Thoracic aorta (tissue), 2 donors: ENCODE results near the gene STAT4. TPM values are rescaled to one million over a fixed set of nuclear protein-coding genes. Genes with fewer than 3 reads are reported as not detected.

ENCODE experiments used
- ATAC-seq: fragments of 150-250 bp; one replicate; pipeline ENCODE4 v1.8.0; 2017; ENCODE audit warnings: low read depth; ENCODE audit not compliant: insufficient number of reproducible peaks, low FRiP score
- DNase-seq: peaks from one replicate; pipeline ENCODE4 v3.0.0-alpha.2; 2020; ENCODE audit warnings: low spot score
- H3K27ac ChIP-seq, 2 donors: fragments of 200-600 bp; sonication (generic); 1 replicate in 1 of 2; 2 replicates in 1 of 2; pipeline ENCODE4 v1.5.1; 2016; ENCODE audit warnings: mild to moderate bottlenecking in 2 of 2, moderate library complexity in 2 of 2
- H3K27me3 ChIP-seq: fragments of 200-600 bp; sonication (generic); replicated peaks from 2 replicates; pipeline ENCODE4 v1.6.0; 2016; ENCODE audit warnings: mild to moderate bottlenecking; ENCODE audit not compliant: insufficient read depth
- H3K36me3 ChIP-seq: fragments of 200-600 bp; sonication (generic); one replicate; pipeline ENCODE4 v1.5.1; 2016
- H3K4me1 ChIP-seq, 2 donors: fragments of 200-600 bp; sonication (generic); 1 replicate in 1 of 2; 2 replicates in 1 of 2; pipeline versions ENCODE4 v1.5.1 to v1.6.0; 2016; ENCODE audit warnings: low read depth in 2 of 2, mild to moderate bottlenecking in 1 of 2; ENCODE audit not compliant: control insufficient read depth in 1 of 2
- H3K4me3 ChIP-seq: fragments of 200-600 bp; sonication (generic); 2 replicates; pipeline ENCODE4 v1.5.1; 2016; ENCODE audit warnings: mild to moderate bottlenecking
- H3K9me3 ChIP-seq: fragments of 200-600 bp; sonication (generic); 2 replicates; pipeline ENCODE4 v1.5.1; 2016
- CTCF ChIP-seq: fragments of 200-600 bp; sonication (generic); IDR thresholded peaks from one replicate; pipeline ENCODE4 v1.5.1; 2019; ENCODE audit warnings: antibody characterized with exemption
- total RNA-seq, 2 donors: library from RNA; depleted of rRNA; stranded (reverse); fragments of >200 nt; gene quantifications; one replicate each; pipeline versions ENCODE4 v1.1.0 to v1.2.3, GENCODE V29; 2016

The STAT4 gene
- 1 to 10 TPM; 2.7 to 6.6 TPM for total RNA-seq

- Histone ChIP-seq H3K4me3 (peak within 1 kb of the TSS; percentile 71), H3K27ac (no peak within 1 kb of the TSS), H3K9me3 (no peaks in the 10 kb centered on the region), H3K27me3 (no peaks in the 10 kb centered on the region), H3K4me1 (peaks cover 5 to 13% of the 10 kb centered on the region in 2 donors), H3K36me3 (no peaks in the 10 kb centered on the region)
- DNase-seq (no peak), ATAC-seq (no peak)
- no peak for TF ChIP-seq CTCF
Measured at GRCh38 chr2:191150600-191151330, at the start of gene STAT4. STAT4 (minus strand) TSS chr2:191150994; CDS start chr2:191148203, 2,791 bp downstream.

GRCh38 chr2:191199929-191200512 is 49.2 kb upstream of the STAT4 start:
- ATAC-seq (no peak), DNase-seq (no peak)
- Histone ChIP-seq H3K4me1 (no peaks in the 10 kb centered on the region), H3K36me3 (no peaks in the 10 kb centered on the region), H3K27me3 (no peaks in the 10 kb centered on the region), H3K27ac (no peak overlapping the region), H3K9me3 (no peaks in the 10 kb centered on the region), H3K4me3 (no peak overlapping the region)
- no peak for TF ChIP-seq CTCF

GRCh38 chr2:191198271-191198670 is 47.5 kb upstream of the STAT4 start:
- no peaks in the 10 kb centered on the region for H3K9me3 ChIP-seq
- H3K4me1 ChIP-seq, result no peaks in the 10 kb centered on the region
- H3K27me3 ChIP-seq, result no peaks in the 10 kb centered on the region
- no peak overlapping the region for H3K27ac ChIP-seq
- ATAC-seq (no peak), DNase-seq (no peak)
- TF ChIP-seq CTCF, result no peak
- H3K36me3 ChIP-seq, result no peaks in the 10 kb centered on the region
- H3K4me3 ChIP-seq, result no peak overlapping the region

- no peak for ATAC-seq
- H3K9me3 ChIP-seq, result no peaks in the 10 kb centered on the region
- H3K4me1 ChIP-seq, result no peaks in the 10 kb centered on the region
- no peak overlapping the region for H3K4me3 ChIP-seq
- DNase-seq, result no peak
- H3K36me3 ChIP-seq, result no peaks in the 10 kb centered on the region
- H3K27me3 ChIP-seq, result no peaks in the 10 kb centered on the region
- no peak for TF ChIP-seq CTCF
- no peak overlapping the region for H3K27ac ChIP-seq
Measured at GRCh38 chr2:191197096-191197495, 46.3 kb upstream of the STAT4 start.

GRCh38 chr2:191195021-191195420 is 44.2 kb upstream of the STAT4 start:
- Histone ChIP-seq H3K4me3 (no peak overlapping the region), H3K27ac (no peak overlapping the region), H3K9me3 (no peaks in the 10 kb centered on the region), H3K36me3 (no peaks in the 10 kb centered on the region), H3K27me3 (no peaks in the 10 kb centered on the region), H3K4me1 (no peaks in the 10 kb centered on the region)
- TF ChIP-seq CTCF, result no peak
- DNase-seq, result no peak
- ATAC-seq, result no peak
